K562 (cell line): Measurements from ENCODE around the gene MCHR2.

ENCODE experiments used
- ARID3B ChIP-seq: fragments of 250-450 bp; sonication (Bioruptor Pico); IDR thresholded peaks from 2 replicates; pipeline ENCODE4 v1.4.0; 2020; ENCODE audit warnings: borderline replicate concordance
- CTCF ChIP-seq, 3 experiments: IDR thresholded peaks in 2 of 3; conservative IDR thresholded peaks in 1 of 3; 2 replicates each; pipeline ENCODE4 v1.5.1; 2011 to 2012; ENCODE audit warnings: low read length in 3 of 3, mild to moderate bottlenecking in 3 of 3, control low read depth in 2 of 3, improper control_type of control experiment in 1 of 3, inconsistent platforms in 1 of 3, low read depth in 1 of 3, mixed read lengths in 1 of 3, moderate library complexity in 1 of 3; ENCODE audit not compliant: insufficient read depth in 2 of 3
- HIVEP1 ChIP-seq: fragments of 250-450 bp; sonication (Bioruptor Pico); IDR thresholded peaks from 2 replicates; pipeline ENCODE4 v1.4.0; 2020; ENCODE audit warnings: mild to moderate bottlenecking
- KLF6 ChIP-seq: fragments of 250-450 bp; sonication (Bioruptor Pico); IDR thresholded peaks from 2 replicates; pipeline ENCODE4 v1.4.0; 2020; ENCODE audit warnings: mild to moderate bottlenecking, moderate library complexity, borderline replicate concordance
- LEF1 ChIP-seq: fragments of 450-650 bp; IDR thresholded peaks from 2 replicates; pipeline ENCODE4 v1.6.1; 2016; ENCODE audit warnings: mild to moderate bottlenecking
- MIER1 ChIP-seq: fragments of 450-650 bp; IDR thresholded peaks from 2 replicates; pipeline ENCODE4 v1.6.1; 2016; ENCODE audit warnings: antibody characterized with exemption, mild to moderate bottlenecking, low read depth
- NFIX ChIP-seq: fragments of 250-450 bp; sonication (Bioruptor Pico); IDR thresholded peaks from 2 replicates; pipeline ENCODE4 v1.4.0; 2020; ENCODE audit warnings: low read depth, mild to moderate bottlenecking, moderate library complexity
- POLR2A ChIP-seq: fragments of 450-650 bp; conservative IDR thresholded peaks from 2 replicates; pipeline ENCODE4 v1.6.1; 2016
- RBM39 ChIP-seq: fragments of 200-400 bp; formaldehyde crosslinking; optimal IDR thresholded peaks from 2 replicates; pipeline ENCODE3; 2018; ENCODE audit warnings: low read depth, low read length
- REST ChIP-seq, 2 experiments: fragments of 450-650 bp; formaldehyde crosslinking in 1 of 2; IDR thresholded peaks; 2 replicates each; pipeline versions ENCODE4 v1.4.0 to v1.6.1; 2014 to 2020; ENCODE audit warnings: mild to moderate bottlenecking in 2 of 2, borderline replicate concordance in 1 of 2, low read depth in 1 of 2
- SMAD4 ChIP-seq: fragments of 250-450 bp; sonication (Bioruptor Pico); conservative IDR thresholded peaks from 2 replicates; pipeline ENCODE4 v1.8.0; 2021; ENCODE audit warnings: inconsistent platforms, mild to moderate bottlenecking, moderate library complexity
- ZNF239 ChIP-seq: fragments of 250-450 bp; sonication (Bioruptor Pico); IDR thresholded peaks from 2 replicates; pipeline ENCODE4 v1.4.0; 2020; ENCODE audit warnings: mild to moderate bottlenecking
- TF ChIP-seq, protein P1 (sequence below): sonication (generic); formaldehyde crosslinking; IDR thresholded peaks from 2 replicates; pipeline ENCODE4 v1.9.0; 2022; ENCODE audit warnings: mild to moderate bottlenecking, missing genetic modification reagents

GRCh38 chr6:100022847-100023246 lies 28.8 kb upstream of the MCHR2 start:
- TF ChIP-seq, protein P1, sequence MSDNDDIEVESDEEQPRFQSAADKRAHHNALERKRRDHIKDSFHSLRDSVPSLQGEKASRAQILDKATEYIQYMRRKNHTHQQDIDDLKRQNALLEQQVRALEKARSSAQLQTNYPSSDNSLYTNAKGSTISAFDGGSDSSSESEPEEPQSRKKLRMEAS (CRISPR knock-in tag): no peak
- no peak for TF ChIP-seq POLR2A
- TF ChIP-seq NFIX (CRISPR knock-in tag): no peak
- TF ChIP-seq REST (IDR thresholded peaks at IDR 0.05; ENCODE audit: borderline replicate concordance): no peak
- TF ChIP-seq REST (CRISPR knock-in tag; IDR thresholded peaks at IDR 0.05; ENCODE audit: low read depth): no peak
- TF ChIP-seq RBM39: no peak
- TF ChIP-seq MIER1: no peak
- TF ChIP-seq CTCF (IDR thresholded peaks at IDR 0.05 in 2 of 3, conservative IDR thresholded peaks at IDR 0.05 in 1 of 3; ENCODE audit: insufficient read depth in 2 of 3, low read depth in 1 of 3, low read length in 3 of 3): no peak
- no peak for TF ChIP-seq KLF6
- no peak for TF ChIP-seq LEF1
- TF ChIP-seq ARID3B (CRISPR knock-in tag): no peak
- TF ChIP-seq HIVEP1 (CRISPR knock-in tag): no peak
- TF ChIP-seq SMAD4 (CRISPR knock-in tag): no peak
- no peak for TF ChIP-seq ZNF239 (CRISPR knock-in tag)
